ENCODE results near the gene CHST15.

The CHST15 gene

DNA sequence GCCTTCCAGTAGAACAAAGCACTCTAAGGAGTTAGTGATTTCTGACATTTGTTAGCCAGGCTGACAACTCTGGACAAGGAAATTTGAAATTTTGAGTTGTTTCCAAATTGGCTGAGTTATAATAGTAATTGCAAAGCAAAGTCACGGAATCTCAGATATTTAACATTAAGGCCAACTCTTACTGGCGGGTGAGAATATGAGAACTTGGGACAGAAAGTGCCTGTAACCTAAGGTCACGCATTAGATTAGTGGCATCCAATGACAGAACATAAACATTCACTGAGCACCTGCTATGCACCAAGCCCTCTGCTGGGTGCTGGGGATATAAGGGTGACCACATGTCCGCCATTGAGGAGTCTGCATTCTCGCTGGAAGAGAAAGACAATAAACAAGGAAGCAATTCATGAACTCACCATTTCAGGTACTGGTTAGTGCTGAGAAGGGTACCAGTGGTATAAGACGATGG lies 45.5 kb upstream of the CHST15 start:
- TF ChIP-seq, protein P1, sequence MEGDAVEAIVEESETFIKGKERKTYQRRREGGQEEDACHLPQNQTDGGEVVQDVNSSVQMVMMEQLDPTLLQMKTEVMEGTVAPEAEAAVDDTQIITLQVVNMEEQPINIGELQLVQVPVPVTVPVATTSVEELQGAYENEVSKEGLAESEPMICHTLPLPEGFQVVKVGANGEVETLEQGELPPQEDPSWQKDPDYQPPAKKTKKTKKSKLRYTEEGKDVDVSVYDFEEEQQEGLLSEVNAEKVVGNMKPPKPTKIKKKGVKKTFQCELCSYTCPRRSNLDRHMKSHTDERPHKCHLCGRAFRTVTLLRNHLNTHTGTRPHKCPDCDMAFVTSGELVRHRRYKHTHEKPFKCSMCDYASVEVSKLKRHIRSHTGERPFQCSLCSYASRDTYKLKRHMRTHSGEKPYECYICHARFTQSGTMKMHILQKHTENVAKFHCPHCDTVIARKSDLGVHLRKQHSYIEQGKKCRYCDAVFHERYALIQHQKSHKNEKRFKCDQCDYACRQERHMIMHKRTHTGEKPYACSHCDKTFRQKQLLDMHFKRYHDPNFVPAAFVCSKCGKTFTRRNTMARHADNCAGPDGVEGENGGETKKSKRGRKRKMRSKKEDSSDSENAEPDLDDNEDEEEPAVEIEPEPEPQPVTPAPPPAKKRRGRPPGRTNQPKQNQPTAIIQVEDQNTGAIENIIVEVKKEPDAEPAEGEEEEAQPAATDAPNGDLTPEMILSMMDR (IDR thresholded peaks at IDR 0.05; ENCODE audit: low read depth, low read length, poor library complexity, severe bottlenecking), result no peak
- no peak for TF ChIP-seq EZH2phosphoT487 (IDR thresholded peaks at IDR 0.05; ENCODE audit: borderline replicate concordance, low read length)
- Histone ChIP-seq H3K4me3 (ENCODE audit: low read length) (no peak overlapping the region), H3K27me3 (ENCODE audit: control insufficient read depth, low read length) (no peaks in the 10 kb centered on the region), H3K9me3 (ENCODE audit: control insufficient read depth, insufficient read depth, low read length) (no peaks in the 10 kb centered on the region), H3K4me2 (ENCODE audit: low read length) (no peak overlapping the region), H3K36me3 (ENCODE audit: control insufficient read depth, low read length) (no peaks in the 10 kb centered on the region), H4K20me1 (ENCODE audit: control insufficient read depth, insufficient read depth, low read depth, low read length) (no peaks in the 10 kb centered on the region), H3K27ac (ENCODE audit: low read depth, low read length) (no peak overlapping the region), H3K9me2 (replicated peaks; ENCODE audit: control insufficient read depth, low read length) (no peaks in the 10 kb centered on the region), H3K4me1 (ENCODE audit: control insufficient read depth, low read length) (peaks cover 28% of the 10 kb centered on the region), H3K79me2 (ENCODE audit: control insufficient read depth, low read length) (no peaks in the 10 kb centered on the region), H3F3A (ENCODE audit: control insufficient read depth, insufficient read depth) (no peaks in the 10 kb centered on the region)

DNA sequence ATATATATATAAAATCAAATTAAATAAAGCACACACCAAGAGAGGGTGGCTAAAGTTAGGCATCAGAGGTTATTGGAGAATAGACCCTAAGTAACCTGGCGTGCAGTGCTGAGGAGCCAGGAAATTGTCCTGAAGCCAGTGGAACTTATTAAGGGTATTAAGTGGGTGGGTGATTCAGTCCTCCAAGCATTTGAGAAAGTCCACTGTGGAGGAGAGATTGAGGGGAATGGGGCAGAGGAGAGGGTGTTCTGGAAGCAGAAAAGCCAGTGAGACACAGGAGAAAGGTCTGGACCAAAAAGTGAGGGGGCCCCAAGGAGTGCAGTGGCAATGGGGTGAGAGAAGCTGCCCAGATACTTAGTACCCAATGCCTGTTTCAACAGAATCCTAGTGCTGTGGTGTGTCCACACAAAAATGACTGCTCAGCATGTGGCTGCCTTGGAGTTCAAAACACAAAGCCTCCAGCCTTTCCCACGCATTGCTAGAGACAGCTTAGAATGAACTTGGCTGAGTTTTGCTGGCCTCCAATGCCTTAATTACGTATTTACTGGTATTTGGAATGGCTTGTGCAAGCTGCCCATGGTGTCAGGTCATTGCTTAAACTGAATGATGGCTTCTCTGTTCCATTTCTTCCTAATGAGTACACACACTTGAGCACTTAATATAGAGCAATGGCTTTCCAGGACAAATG lies 44.9 kb upstream of the CHST15 start:
- no peaks in the 10 kb centered on the region for H3K79me2 ChIP-seq (ENCODE audit: control insufficient read depth, low read length)
- H3F3A ChIP-seq (ENCODE audit: control insufficient read depth, insufficient read depth), result no peaks in the 10 kb centered on the region
- no peaks in the 10 kb centered on the region for H4K20me1 ChIP-seq (ENCODE audit: control insufficient read depth, insufficient read depth, low read depth, low read length)
- no peaks in the 10 kb centered on the region for H3K27me3 ChIP-seq (ENCODE audit: control insufficient read depth, low read length)
- no peak overlapping the region for H3K4me2 ChIP-seq (ENCODE audit: low read length)
- H3K9me2 ChIP-seq (replicated peaks; ENCODE audit: control insufficient read depth, low read length), result no peaks in the 10 kb centered on the region
- H3K4me3 ChIP-seq (ENCODE audit: low read length), result no peak overlapping the region
- TF ChIP-seq EZH2phosphoT487 (IDR thresholded peaks at IDR 0.05; ENCODE audit: borderline replicate concordance, low read length), result no peak
- TF ChIP-seq, protein P1 (IDR thresholded peaks at IDR 0.05; ENCODE audit: low read depth, low read length, poor library complexity, severe bottlenecking), result no peak
- no peak overlapping the region for H3K27ac ChIP-seq (ENCODE audit: low read depth, low read length)
- peaks cover 22% of the 10 kb centered on the region for H3K4me1 ChIP-seq (ENCODE audit: control insufficient read depth, low read length)
- no peaks in the 10 kb centered on the region for H3K36me3 ChIP-seq (ENCODE audit: control insufficient read depth, low read length)
- no peaks in the 10 kb centered on the region for H3K9me3 ChIP-seq (ENCODE audit: control insufficient read depth, insufficient read depth, low read length)

DNA sequence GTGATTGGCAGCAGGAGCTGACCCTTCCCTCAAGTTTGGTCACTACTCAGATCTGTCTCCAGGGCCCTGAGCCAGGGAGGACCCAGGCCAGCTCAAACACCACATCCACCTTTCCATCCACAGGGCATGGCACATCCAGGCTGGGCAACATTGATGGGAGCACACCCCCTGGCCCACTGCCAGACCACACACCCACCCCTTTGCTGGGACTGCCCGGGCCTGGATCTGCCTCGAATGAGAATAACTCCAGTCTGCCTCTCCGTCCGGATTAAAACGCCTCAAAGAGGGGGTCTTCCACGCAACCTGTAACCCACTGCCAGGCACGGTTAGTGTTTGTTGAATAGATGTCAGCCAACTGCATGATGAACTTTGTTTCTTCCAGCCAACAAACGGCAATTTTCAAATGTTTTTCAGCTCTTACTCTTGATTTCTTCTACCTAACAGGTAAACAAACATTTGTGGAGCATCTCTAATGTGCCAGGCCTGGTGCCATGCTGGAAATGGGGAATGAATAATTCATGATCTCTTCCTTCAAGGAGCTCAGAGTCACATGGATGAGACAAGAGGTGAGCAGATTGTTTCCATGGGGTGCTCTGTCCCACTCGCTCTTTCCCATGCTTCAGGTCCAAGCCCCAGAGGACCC lies 41.0 kb upstream of the CHST15 start:
- H3K4me3 ChIP-seq (ENCODE audit: low read length), result no peak overlapping the region
- no peaks in the 10 kb centered on the region for H3F3A ChIP-seq (ENCODE audit: control insufficient read depth, insufficient read depth)
- H3K9me3 ChIP-seq (ENCODE audit: control insufficient read depth, insufficient read depth, low read length), result no peaks in the 10 kb centered on the region
- H3K27ac ChIP-seq (ENCODE audit: low read depth, low read length), result no peak overlapping the region
- no peaks in the 10 kb centered on the region for H3K79me2 ChIP-seq (ENCODE audit: control insufficient read depth, low read length)
- H3K4me1 ChIP-seq (ENCODE audit: control insufficient read depth, low read length), result peaks cover 14% of the 10 kb centered on the region
- TF ChIP-seq, protein P1 (IDR thresholded peaks at IDR 0.05; ENCODE audit: low read depth, low read length, poor library complexity, severe bottlenecking), result no peak
- TF ChIP-seq EZH2phosphoT487 (IDR thresholded peaks at IDR 0.05; ENCODE audit: borderline replicate concordance, low read length), result no peak
- H3K36me3 ChIP-seq (ENCODE audit: control insufficient read depth, low read length), result no peaks in the 10 kb centered on the region
- no peaks in the 10 kb centered on the region for H3K9me2 ChIP-seq (replicated peaks; ENCODE audit: control insufficient read depth, low read length)
- no peaks in the 10 kb centered on the region for H4K20me1 ChIP-seq (ENCODE audit: control insufficient read depth, insufficient read depth, low read depth, low read length)
- no peak overlapping the region for H3K4me2 ChIP-seq (ENCODE audit: low read length)
- no peaks in the 10 kb centered on the region for H3K27me3 ChIP-seq (ENCODE audit: control insufficient read depth, low read length)
